Left renal pelvis (tissue), 4 donors: Measurements from ENCODE around the gene ZC3H7A. TPM values are rescaled to one million over a fixed set of nuclear protein-coding genes. Genes with fewer than 3 reads are reported as not detected.

ENCODE experiments used
- DNase-seq, 4 donors: peaks; one replicate each; pipeline ENCODE4 v3.0.0-alpha.2; 2013; ENCODE audit warnings: low read depth in 4 of 4, low spot score in 3 of 4
- polyA plus RNA-seq, 4 donors: library from polyadenylated mRNA; unstranded; fragments of 120-200 nt; gene quantifications; one replicate each; pipeline ENCODE4 v1.2.1, GENCODE V29; 2013; ENCODE audit not compliant: insufficient read length in 4 of 4

Gene ZC3H7A
- polyA plus RNA-seq, 4 donors, result 67.6 to 100 (median 83.4) TPM

DNA sequence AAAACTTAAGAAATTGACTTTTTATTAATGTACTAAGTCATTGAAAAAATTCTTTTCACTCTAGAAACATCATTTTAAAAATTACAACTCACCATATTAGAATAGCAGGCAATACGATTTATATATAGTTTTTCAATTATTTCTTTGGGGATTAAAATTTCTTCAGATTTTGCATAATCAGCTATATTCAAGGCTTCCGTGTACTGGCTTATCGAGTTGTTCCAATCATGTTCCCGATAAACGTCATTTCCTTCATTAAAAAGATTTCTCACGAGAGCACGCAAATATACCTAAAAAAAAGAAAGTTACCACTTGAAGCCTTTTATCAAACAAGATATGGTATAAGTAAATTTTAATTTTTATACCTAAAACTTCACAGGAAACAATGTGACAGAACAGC, 18.0 kb downstream of the ZC3H7A start:
- no peak for DNase-seq

DNA sequence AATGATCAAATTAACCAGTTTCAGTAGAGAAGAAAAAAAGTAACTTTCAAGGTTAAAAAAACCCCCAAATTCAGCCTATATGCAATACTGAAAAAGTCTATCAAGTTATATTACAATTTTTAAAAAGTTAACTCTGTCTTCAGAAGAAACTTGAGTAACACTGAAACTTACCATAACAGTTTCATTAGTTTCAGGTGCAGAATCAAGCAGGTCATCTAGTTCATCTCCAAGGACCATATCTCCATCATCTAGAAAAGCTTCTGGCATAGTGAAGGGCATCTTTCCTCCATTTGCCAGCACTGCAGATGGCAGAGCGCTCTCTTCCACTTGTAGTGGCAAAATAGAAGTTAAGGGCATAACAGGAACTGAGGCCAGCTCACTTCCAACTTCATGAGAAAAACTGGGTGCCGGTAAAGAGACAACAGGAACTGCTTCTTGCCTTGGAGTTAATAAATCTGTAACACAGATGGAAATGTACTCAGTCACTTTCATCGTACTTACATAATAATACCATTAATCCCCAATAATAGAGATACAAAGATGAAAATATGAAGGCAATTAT, 22.9 kb downstream of the ZC3H7A start:
- DNase-seq, result no peak

- DNase-seq, result no peak
Observed at GRCh38 chr16:11768849-11769248, 28.2 kb downstream of the ZC3H7A start.

GRCh38 chr16:11762431-11762830, 34.6 kb downstream of the ZC3H7A start:
- no peak for DNase-seq

- no peak for DNase-seq
Observed at GRCh38 chr16:11759997-11760396, 37.1 kb downstream of the ZC3H7A start.

- DNase-seq, result no peak
Observed at GRCh38 chr16:11759163-11759834, 37.8 kb downstream of the ZC3H7A start.

DNA sequence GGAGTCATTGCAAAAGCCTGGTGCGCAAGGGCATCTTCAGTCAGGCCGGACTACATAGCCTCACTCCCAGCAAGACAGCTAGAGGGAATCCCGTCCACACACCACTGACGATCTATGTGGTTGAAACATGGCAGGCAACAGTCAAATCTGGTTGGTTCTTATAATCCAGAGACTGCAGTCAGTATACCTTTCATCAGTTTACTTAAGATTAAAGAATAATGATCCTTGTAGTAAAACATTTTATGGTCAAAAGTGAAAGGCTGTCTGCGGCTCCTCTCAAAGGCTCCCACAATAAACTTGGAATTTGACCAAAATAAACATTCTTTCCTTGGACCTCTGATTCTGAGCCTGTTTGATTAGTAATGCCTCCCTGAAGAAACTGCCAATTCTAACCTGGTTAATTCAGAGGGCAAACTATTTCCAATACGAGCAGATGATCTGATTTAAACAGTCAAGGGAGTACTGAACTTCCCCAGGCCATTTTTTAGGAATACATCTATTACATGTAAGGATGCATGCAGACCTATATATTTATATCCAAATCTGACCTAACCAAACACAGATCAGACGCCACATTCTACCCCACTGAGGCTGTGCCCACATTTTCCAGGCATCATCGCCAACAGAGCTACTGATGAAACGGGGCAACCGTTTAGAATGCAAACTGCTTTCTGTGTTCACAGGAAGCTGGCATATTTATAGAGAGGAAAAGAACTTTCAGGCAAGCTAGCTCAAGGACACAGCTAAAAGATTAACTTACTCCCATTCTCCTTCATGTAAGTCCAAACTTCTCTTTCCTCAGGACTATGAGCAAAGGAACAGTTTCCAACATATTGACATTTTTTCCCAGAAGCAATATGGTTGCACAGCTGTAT, 39.1 kb downstream of the ZC3H7A start:
- no peak for DNase-seq

DNA sequence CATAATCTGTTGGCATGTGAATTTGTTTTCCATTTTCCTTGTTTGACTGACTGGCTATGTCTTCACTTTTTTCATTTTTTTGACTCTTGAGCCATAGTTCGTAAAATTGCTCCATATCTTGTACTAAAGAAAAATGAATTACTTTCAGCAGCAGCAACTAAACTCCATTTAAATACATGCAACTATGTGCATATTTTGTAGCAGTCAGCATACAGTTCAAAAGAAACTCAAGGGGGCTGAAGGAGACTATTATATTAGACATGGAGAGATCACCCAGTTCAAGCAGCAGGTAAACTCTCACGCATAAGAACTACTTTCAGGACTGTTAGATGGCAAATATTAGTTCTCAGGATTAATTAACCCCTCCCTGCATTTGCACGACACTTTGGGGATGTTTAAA, 40.8 kb downstream of the ZC3H7A start:
- DNase-seq, result no peak

DNA sequence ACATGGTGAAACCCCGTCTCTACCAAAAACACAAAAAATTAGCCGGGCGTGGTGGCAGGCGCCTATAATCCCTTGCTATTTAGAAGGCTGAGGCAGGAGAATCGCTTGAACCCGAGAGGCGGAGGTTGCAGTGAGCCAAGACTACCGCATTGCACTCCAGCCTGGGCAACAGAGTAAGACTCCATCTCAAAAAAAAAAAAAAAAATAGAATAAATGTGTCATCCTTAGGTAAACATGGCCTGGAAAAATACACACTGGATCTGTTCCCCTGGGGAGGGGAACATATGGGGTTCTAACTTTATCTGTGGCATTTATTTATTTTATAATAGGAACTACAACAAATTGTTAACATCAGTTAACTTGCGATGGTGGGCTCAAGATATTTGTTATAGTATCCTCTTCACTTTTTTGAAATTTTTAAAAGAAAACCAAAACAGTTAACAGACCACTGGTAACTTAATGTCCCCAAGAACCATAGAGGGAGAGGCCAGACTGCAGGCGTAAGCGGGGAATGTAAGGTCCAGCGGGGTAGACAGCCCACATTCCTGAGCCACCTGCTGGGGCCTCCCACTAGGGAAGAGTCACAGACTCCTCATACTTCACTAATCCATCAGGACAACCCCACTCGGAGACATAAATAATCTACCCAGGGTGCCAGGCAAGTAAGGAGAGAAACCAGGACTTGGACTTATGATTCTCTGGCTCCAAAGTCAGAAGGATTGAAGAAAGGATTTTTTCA, 41.9 kb downstream of the ZC3H7A start:
- no peak for DNase-seq

DNA sequence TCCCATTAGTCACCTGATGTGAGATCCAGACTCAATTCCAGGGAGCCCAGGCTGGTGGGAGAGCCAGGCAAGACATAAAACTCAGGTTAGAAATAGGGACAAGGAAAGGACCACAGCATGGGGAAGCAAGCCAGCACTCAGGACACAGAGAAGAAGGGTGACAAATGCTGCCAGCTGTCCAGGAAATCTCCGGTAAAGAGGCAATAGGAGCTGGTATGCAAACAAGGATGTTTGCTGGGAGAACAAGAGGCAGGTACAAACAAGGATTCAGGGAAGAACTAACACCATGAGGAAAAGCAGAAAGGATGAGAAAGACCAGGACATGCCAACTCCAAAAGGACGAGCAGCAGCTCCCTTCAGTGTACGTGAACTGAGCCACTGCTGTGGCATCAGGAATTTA, 44.2 kb downstream of the ZC3H7A start:
- no peak for DNase-seq

- no peak for DNase-seq
Observed at GRCh38 chr16:11750056-11750455, 47.0 kb downstream of the ZC3H7A start.

DNA sequence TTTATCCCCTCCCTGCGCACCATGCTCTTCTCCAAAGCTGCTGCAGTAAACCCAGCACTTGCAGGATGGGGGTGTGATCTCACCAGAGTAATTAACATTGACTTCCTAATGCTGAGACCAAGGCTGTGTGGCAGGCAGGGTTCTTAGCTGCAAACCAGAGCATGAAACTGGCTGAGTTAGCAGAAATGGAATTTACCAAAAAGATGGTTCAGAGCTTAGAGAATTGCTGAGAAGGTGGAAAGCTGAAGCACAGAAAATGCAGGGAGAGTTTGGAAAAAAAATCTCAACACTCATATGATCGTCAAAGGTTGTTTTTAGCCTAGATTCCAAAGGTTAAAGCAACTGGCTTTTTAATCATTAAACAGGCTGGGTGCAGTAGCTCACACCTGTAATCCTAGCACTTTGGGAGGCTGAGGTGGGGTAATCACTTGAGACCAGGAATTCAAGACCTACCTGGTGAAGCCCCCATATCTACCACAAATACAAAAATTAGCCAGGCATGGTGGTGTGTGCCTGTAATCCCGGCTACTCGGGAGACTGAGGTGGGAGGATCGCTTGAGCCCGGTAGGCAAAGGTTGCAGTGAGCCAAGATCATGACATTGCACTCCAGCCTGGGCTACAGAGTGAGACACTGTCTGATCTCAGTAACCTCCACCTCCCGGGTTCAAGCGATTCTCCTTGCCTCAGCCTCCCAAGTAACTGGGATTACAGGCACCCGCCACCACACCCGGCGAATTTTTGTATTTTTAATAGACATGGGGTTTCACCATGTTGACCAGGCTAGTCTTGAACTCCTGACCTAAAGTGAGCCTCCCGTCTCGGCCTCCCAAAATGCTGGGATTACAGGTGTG, 48.4 kb downstream of the ZC3H7A start:
- DNase-seq, result no peak

DNA sequence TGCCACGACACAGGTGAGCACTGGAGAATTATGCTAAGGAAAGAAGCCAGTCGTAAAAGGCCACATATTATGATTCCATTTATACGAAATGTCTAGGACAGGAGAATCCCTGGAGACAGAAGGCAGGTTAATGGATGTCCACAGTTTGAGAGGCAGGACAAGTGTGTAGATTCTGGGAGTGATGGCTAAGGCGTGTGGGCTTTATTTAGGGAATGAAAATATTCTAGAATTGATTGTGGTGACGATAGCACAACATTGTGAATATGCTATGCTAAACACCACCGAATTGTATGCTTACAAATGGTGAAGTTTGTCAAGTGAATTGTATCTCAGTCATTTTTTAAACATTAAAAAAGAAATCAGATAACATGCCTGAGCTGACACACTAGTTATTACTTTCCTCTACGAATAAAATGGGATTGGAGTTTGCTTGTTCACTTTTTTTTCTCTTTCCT, 49.1 kb downstream of the ZC3H7A start:
- DNase-seq, result no peak

- no peak for DNase-seq
Observed at GRCh38 chr16:11744075-11744470, 53.0 kb downstream of the ZC3H7A start.

DNA sequence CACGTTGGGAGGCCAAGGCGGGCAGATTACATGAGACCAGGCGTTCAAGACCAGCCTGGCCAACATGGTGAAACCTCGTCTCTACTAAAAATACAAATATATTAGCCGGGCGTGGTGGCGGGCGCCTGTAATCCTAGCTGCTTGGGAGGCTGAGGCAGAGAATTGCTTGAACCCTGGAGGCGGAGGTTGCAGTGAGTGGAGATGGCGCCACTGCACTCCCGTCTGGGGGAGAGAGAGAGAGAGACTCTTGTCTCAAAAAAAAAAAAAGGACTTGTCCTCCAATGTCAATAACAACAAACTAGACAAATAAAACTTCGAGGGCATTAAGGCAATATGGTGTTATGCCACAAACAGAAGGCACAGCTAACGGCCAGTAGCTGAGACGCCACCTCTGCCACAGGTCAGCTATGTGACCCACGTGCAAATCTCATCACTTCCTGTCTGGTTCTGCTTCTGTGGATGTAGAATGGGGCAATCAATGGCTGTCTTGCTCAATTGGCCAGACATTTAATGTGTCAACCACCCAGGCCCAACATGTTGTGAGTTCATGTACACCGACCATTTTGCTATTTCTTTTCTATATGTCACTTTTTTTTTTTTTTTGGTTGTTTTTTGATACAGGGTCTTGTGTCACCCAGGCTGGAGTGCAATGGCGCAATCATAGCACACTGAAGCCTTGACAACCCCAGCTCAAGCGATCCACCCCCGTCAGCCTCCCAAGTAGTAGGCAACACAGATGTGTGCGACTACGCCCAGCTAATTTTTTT, 53.6 kb downstream of the ZC3H7A start:
- no peak for DNase-seq

GRCh38 chr16:11742536-11743307, 54.3 kb downstream of the ZC3H7A start, which contains the start of gene TXNDC11:
Gene TXNDC11 (minus strand): TSS chr16:11742857. CDS start chr16:11742730, 127 bp downstream.
- DNase-seq, result peak; percentile 94 to 95 (median 94)

DNA sequence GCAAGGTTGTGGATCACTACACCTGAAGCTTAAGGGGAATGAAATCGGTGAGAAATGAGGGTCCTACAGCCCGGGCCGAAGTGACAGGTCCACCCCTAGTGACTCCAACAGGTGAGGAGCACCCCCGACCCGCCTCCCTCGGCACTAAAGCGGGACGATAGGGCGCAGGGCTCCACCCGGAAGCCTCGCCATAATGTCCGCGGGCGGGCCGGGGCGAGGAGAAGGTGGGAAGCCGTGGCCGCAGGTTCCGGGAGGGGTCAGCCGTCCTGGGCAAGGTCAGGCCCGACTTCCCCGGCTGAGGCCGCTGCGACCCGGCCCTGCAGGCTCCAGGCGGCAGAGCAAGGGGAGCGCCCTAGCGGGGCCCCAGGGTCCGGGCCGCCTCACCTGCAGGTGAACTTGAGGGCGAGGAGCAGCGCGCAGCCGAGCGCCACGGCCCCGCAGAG, 54.9 kb downstream of the ZC3H7A start:
- DNase-seq, result no peak

- DNase-seq, result no peak
Observed at GRCh38 chr16:11740567-11740966, 56.5 kb downstream of the ZC3H7A start.
